Common myeloid progenitor, CD34-positive (primary cell): ENCODE data around the gene TAS2R38.

ENCODE experiments used
- CTCF ChIA-PET: fragments of 350-600 bp; sonication (Branson Sonifier 250); formaldehyde crosslinking; loops from one replicate; lab custom pipeline; 2021; ENCODE audit warnings: antibody characterized with exemption; lab: Charles Lee
- POLR2A ChIA-PET: fragments of 350-600 bp; sonication (Branson Sonifier 250); formaldehyde crosslinking; loops from one replicate; lab custom pipeline; 2021; ENCODE audit warnings: antibody characterized with exemption; lab: Charles Lee
- DNase-seq, 3 donors: peaks; one replicate each; pipeline versions ENCODE4 v3.0.0 to v3.0.0-alpha.2; 2013
- H3K27ac ChIP-seq, 2 experiments: 1 replicate in 1 of 2; 2 replicates in 1 of 2; pipeline ENCODE4 v1.7.0; 2013; ENCODE audit warnings: inconsistent platforms in 2 of 2, low read length in 2 of 2, mild to moderate bottlenecking in 2 of 2, low read depth in 1 of 2, moderate library complexity in 1 of 2; ENCODE audit not compliant: severe bottlenecking in 2 of 2, insufficient read depth in 1 of 2, poor library complexity in 1 of 2
- H3K27me3 ChIP-seq, 5 experiments: replicated peaks in 2 of 5; 1 replicate in 3 of 5; 2 replicates in 2 of 5; pipeline versions ENCODE4 v1.6.1 to v1.7.0; 2013; ENCODE audit warnings: low read length in 4 of 5, mild to moderate bottlenecking in 2 of 5, moderate library complexity in 2 of 5, inconsistent platforms in 1 of 5; ENCODE audit not compliant: insufficient read depth in 5 of 5, control insufficient read depth in 4 of 5
- H3K36me3 ChIP-seq, 4 experiments: 1 replicate in 2 of 4; 2 replicates in 2 of 4; pipeline versions ENCODE4 v1.6.1 to v1.7.0; 2013; ENCODE audit warnings: low read length in 3 of 4, control low read depth in 1 of 4, mild to moderate bottlenecking in 1 of 4; ENCODE audit not compliant: control insufficient read depth in 4 of 4, insufficient read depth in 4 of 4
- H3K4me1 ChIP-seq, 4 experiments: 1 replicate in 3 of 4; 2 replicates in 1 of 4; pipeline versions ENCODE4 v1.6.1 to v1.7.1; 2013; ENCODE audit warnings: low read length in 3 of 4, mild to moderate bottlenecking in 3 of 4, control low read depth in 1 of 4, inconsistent platforms in 1 of 4, moderate library complexity in 1 of 4; ENCODE audit not compliant: control insufficient read depth in 4 of 4, insufficient read depth in 4 of 4; ENCODE audit errors: control extremely low read depth in 1 of 4
- H3K4me3 ChIP-seq, 7 experiments: 1 replicate in 4 of 7; 2 replicates in 3 of 7; pipeline versions ENCODE4 v1.5.1 to v1.7.0; 2013; ENCODE audit warnings: mild to moderate bottlenecking in 7 of 7, low read length in 6 of 7, moderate library complexity in 6 of 7, inconsistent platforms in 2 of 7, low read depth in 2 of 7, control low read depth in 1 of 7; ENCODE audit not compliant: insufficient read depth in 4 of 7, control insufficient read depth in 1 of 7; ENCODE audit errors: extremely low read depth in 1 of 7
- H3K9me3 ChIP-seq, 5 experiments: 1 replicate in 4 of 5; 2 replicates in 1 of 5; pipeline versions ENCODE4 v1.6.1 to v1.7.1; 2013; ENCODE audit warnings: low read length in 4 of 5, mild to moderate bottlenecking in 2 of 5, inconsistent platforms in 1 of 5, low read depth in 1 of 5, moderate library complexity in 1 of 5; ENCODE audit not compliant: control insufficient read depth in 4 of 5, insufficient read depth in 2 of 5; ENCODE audit errors: control extremely low read depth in 1 of 5
- WGBS: methylation state at CpG from one replicate; pipeline ENCODE4 v1.1.5; 2013; ENCODE audit not compliant: insufficient coverage; 5-methylcytosine and 5-hydroxymethylcytosine counted together

TAS2R38 gene

DNA sequence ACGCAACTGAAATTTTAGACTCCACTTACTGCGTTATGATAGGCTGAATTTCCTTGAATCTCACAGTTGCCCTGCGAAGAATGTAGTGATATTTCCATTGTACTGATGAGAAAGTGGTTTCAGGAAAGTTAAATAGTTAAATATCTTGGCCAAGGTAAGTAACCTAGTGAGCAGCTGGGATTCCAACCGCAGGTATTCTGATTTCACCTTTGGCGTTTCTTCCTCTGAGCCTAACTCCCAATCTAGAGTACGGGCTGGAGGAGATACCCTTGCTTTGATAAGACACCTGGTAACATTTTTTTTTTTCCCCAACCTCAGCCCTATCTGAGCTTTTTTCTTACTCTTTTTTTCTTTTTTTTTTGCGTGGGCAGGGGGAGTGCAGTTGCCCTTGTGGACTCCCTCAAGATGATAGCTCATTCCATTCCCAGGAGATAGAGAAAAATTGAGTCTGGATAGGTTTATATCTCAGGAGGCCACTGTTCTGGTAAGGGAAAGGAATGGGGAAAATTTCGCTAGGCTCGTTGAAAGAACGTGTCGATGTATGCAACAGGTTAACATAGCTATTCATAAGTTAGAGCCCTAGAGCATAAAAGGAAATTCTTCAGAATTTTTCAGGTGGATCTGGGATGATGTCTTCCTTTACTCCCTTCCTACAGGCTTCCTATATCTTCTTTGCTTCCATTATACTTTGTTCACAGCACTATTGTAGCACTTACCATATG is 3.1 kb upstream of the TAS2R38 start:
- Histone ChIP-seq H3K27ac (no peak overlapping the region), H3K4me1 (peaks cover 0 to 22% (median 7%) of the 10 kb centered on the region in 4 experiments), H3K27me3 (no peaks in the 10 kb centered on the region), H3K4me3 (peak overlapping the region in 5 of 7 experiments; percentile 57 to 86 (median 67)), H3K9me3 (peaks cover 0 to 2% (median 0%) of the 10 kb centered on the region in 5 experiments), H3K36me3 (no peaks in the 10 kb centered on the region)
- WGBS = 64% methylated on average over 8 of the region's 11 CpGs
- CTCF ChIA-PET = interaction anchor here (0.6 to 2.6 kb wide), 25 partner anchors 9 to 375 kb away, joined by 3 to 19 read pairs (median 4); no protein-coding TSS in a partner anchor
- POLR2A ChIA-PET = no interaction called here
- DNase-seq = no peak

DNA sequence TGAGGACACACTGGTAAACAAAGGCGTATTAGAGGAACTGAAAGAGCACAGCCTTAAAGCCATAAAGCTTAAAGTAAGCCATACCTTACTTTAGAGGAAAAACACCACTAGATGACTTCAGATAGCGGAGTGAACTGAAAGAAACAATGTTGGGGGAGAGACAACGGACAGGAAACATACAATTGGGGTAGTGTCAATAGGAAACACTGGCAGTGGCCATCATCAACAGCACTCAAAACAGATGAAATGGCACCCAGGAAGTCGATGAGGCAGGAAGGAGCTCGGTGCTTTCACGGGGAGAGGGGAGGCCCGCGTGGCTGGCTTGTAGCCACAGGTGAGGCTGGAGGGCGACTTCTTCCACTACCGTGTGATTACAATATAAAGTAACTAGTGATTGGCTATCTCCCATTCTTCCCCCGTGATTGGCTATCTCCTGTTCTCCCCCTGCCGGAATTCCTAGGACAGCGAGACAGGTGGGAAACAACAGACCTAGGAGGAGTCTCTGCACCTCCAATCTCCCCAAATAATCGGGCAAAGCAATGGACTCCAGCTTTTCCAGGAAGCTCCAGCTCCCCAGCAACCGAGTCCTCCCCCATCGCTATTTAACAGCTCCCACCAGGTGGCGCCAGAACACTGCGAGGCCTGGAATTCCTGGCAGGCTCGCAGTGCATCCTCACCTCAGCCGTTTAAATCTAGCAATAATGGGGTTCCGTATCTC is 2.4 kb upstream of the TAS2R38 start:
- ChIA-PET POLR2A (no interaction called here), CTCF (interaction anchor here (0.6 to 2.6 kb wide), 29 partner anchors 9 to 376 kb away, joined by 3 to 19 read pairs (median 4); no protein-coding TSS in a partner anchor)
- DNase-seq = peak; percentile 62 to 73 (median 69)
- no peaks in the 10 kb centered on the region for H3K36me3 ChIP-seq
- H3K27me3 ChIP-seq = no peaks in the 10 kb centered on the region
- peaks cover 0 to 2% (median 0%) of the 10 kb centered on the region in 5 experiments for H3K9me3 ChIP-seq
- H3K27ac ChIP-seq = no peak overlapping the region
- H3K4me3 ChIP-seq = peak overlapping the region; percentile 35 to 88 (median 67)
- peaks cover 0 to 22% (median 7%) of the 10 kb centered on the region in 4 experiments for H3K4me1 ChIP-seq
- WGBS = 11% methylated on average over 20 of the region's 21 CpGs

DNA sequence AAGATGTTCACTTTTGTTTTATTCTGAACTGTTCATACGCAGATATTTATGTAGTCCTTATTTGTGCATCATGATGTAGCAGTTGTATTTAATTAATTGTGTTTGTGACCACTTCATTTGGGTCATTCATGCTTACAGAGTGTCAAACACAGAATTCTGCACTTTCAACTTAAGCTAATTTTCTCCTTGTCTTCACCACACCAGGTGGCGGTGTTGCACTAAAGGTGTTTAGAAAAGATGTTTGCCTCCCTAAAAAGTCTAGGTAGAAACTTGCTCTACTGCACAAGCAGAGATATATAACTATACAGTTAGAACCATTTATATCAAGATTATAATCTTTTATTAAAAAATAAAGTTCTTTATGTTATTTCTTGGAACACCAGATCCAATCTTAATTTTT is 1.3 kb upstream of the TAS2R38 start:
- POLR2A ChIA-PET = no interaction called here
- peak; percentile 25 to 52 (median 41) for DNase-seq
- H3K4me3 ChIP-seq = no peak overlapping the region
- no peak overlapping the region for H3K27ac ChIP-seq
- no CpG with 5 or more reads among the region's 2 CpGs for WGBS
- H3K4me1 ChIP-seq = peaks cover 0 to 22% (median 7%) of the 10 kb centered on the region in 4 experiments
- CTCF ChIA-PET = interaction anchor here (0.7 to 2.2 kb wide), 14 partner anchors 8 to 328 kb away, joined by 3 to 12 read pairs (median 4); no protein-coding TSS in a partner anchor
- H3K9me3 ChIP-seq = peaks cover 0 to 2% (median 0%) of the 10 kb centered on the region in 5 experiments
- H3K27me3 ChIP-seq = no peaks in the 10 kb centered on the region
- H3K36me3 ChIP-seq = no peaks in the 10 kb centered on the region

DNA sequence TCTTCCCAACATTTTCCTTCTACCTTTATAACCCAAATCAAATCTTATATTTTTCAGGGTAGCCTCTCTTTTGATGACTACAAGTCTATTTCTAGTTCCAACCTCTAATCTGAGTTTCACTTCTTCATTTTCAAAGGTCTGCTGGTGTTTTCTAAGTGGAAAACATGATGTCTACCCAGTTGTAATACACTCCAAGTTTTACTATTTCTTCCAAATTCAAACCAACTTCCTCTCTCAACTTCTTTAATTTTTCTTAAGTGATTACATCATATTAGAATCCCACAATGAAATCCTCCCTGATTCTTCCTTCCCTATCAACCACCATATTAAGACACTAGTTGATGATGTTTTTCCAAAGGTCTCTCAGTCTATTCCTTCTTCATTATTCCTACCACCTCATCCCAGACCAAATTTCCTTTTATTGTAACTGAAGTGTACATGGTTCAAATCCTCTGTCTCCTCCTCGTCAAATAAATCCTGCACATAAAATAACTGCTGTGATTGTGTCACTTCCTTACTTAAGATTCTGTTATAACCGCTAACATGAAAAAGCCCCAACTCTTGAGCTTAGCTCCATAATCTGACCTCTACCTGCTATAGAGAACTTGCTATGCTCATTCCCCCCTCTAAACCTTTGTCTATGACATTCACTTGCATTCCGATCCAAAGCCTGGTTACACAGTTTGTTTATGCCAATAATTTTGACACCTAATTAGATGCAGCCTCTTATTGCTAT is 12.7 kb downstream of the TAS2R38 start:
- H3K4me1 ChIP-seq = peaks cover 0 to 21% (median 11%) of the 10 kb centered on the region in 4 experiments
- CTCF ChIA-PET = interaction anchor here (1.6 to 1.7 kb wide), 2 partner anchors 12 to 14 kb away, joined by 4 read pairs; no protein-coding TSS in a partner anchor
- peaks cover 0 to 2% (median 0%) of the 10 kb centered on the region in 5 experiments for H3K9me3 ChIP-seq
- peak in 2 of 3 donors; percentile 62 to 65 for DNase-seq
- H3K27me3 ChIP-seq = no peaks in the 10 kb centered on the region
- no peak overlapping the region for H3K27ac ChIP-seq
- WGBS = 100% methylated on average over 2 of the region's 3 CpGs
- no peaks in the 10 kb centered on the region for H3K36me3 ChIP-seq
- POLR2A ChIA-PET = no interaction called here
- H3K4me3 ChIP-seq = no peak overlapping the region

DNA sequence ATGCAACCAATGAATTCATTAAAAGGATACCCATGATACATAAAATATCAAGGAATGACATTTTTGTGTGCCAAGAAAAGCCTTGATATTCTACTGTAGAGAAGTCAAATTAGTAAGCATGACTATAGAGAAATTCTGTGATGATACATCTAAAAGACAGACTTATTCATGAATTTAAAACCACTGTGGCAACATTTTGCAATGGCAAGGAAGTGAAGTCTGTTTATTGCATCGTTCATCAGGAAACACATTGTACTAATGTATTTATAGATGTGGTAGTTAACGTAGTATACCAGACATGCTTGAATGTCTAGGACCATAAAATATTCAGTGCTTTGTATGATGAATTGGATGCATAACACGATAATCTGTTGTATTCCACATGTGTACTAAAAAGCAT is 17.5 kb downstream of the TAS2R38 start:
- Histone ChIP-seq H3K27me3 (no peaks in the 10 kb centered on the region), H3K9me3 (no peaks in the 10 kb centered on the region), H3K4me3 (no peak overlapping the region), H3K4me1 (peaks cover 8 to 62% (median 25%) of the 10 kb centered on the region in 4 experiments), H3K36me3 (no peaks in the 10 kb centered on the region), H3K27ac (peak overlapping the region in 1 of 2 experiments; percentile 56)
- CTCF ChIA-PET = interaction anchor here (1.3 to 2.7 kb wide), 4 partner anchors 10 to 26 kb away, joined by 3 to 9 read pairs (median 4); no protein-coding TSS in a partner anchor
- DNase-seq = peak; percentile 72 to 97 (median 92)
- no CpG with 5 or more reads among the region's 3 CpGs for WGBS
- POLR2A ChIA-PET = no interaction called here

DNA sequence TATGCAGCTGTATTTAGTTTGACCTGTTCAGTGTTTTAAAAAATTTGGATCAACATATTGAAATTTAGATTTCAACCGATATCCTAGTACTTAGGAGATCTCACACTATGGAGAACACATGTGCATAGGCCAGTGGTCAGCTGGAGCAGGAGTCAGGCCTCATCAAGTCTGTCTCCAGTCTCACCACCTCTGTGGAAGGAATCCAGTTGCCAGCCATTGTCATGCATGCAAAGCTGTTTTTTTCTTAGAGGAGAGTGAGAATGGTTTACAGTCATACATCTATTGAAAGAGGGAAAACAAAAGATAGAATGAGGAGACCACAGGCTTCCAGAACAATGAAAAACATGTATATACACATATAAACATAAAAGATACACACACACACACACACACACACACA is 19.2 kb downstream of the TAS2R38 start:
- POLR2A ChIA-PET = no interaction called here
- WGBS = 88% methylated on average over 1 of the region's 1 CpG
- CTCF ChIA-PET = interaction anchor here (1.6 to 1.8 kb wide), 2 partner anchors 9 to 24 kb away, joined by 3 to 10 read pairs; no protein-coding TSS in a partner anchor
- H3K27me3 ChIP-seq = no peaks in the 10 kb centered on the region
- no peak overlapping the region for H3K27ac ChIP-seq
- no peaks in the 10 kb centered on the region for H3K9me3 ChIP-seq
- peaks cover 7 to 63% (median 21%) of the 10 kb centered on the region in 4 experiments for H3K4me1 ChIP-seq
- no peak for DNase-seq
- H3K36me3 ChIP-seq = no peaks in the 10 kb centered on the region
- no peak overlapping the region for H3K4me3 ChIP-seq
